Sigmoid colon (tissue), 7 donors: ENCODE results near the gene NBAS. TPM values are rescaled to one million over a fixed set of nuclear protein-coding genes. Genes with fewer than 3 reads are reported as not detected.
"Not testable (repeated sequence)": the region's sequence is repeated elsewhere in the genome, so short reads cannot be mapped to it uniquely, and the experiment has no call there.

Experiments used
- DNase-seq: peaks from one replicate; pipeline ENCODE4 v3.0.0-alpha.2; 2019
- H3K27ac ChIP-seq, 4 donors: fragments of 200-600 bp; sonication (generic); one replicate each; pipeline ENCODE4 v1.5.1; 2016 to 2019; ENCODE audit warnings: mild to moderate bottlenecking in 1 of 4
- H3K27me3 ChIP-seq, 3 donors: fragments of 200-600 bp; sonication (generic); one replicate each; pipeline ENCODE4 v1.5.1; 2019; ENCODE audit warnings: mild to moderate bottlenecking in 1 of 3
- H3K36me3 ChIP-seq, 4 donors: fragments of 200-600 bp; sonication (generic); one replicate each; pipeline ENCODE4 v1.5.1; 2016 to 2019
- H3K4me1 ChIP-seq, 4 donors: fragments of 200-600 bp; sonication (generic); one replicate each; pipeline ENCODE4 v1.5.1; 2017 to 2019
- H3K4me3 ChIP-seq, 4 donors: fragments of 200-600 bp; sonication (generic); one replicate each; pipeline ENCODE4 v1.5.1; 2017 to 2019; ENCODE audit warnings: mild to moderate bottlenecking in 2 of 4, moderate library complexity in 1 of 4
- H3K9me3 ChIP-seq, 4 donors: fragments of 200-600 bp in 3 of 4; sonication (generic) in 3 of 4; one replicate each; pipeline versions ENCODE4 v1.5.1 to v1.6.1; 2013 to 2019
- EP300 ChIP-seq, 4 donors: sonication (generic); formaldehyde crosslinking; IDR thresholded peaks; one replicate each; pipeline ENCODE4 v1.6.1; 2017; ENCODE audit warnings: antibody characterized with exemption in 4 of 4
- POLR2A ChIP-seq, 2 donors: fragments of 450-650 bp; IDR thresholded peaks; one replicate each; pipeline ENCODE4 v1.6.1; 2016; ENCODE audit warnings: antibody characterized with exemption in 2 of 2, mild to moderate bottlenecking in 2 of 2, moderate library complexity in 2 of 2
- POLR2AphosphoS5 ChIP-seq, 4 donors: sonication (generic); formaldehyde crosslinking; IDR thresholded peaks; one replicate each; pipeline ENCODE4 v1.6.1; 2017; ENCODE audit warnings: antibody characterized with exemption in 4 of 4
- WGBS, 2 donors: extraction: QIAGEN DNeasy Blood & Tissue Kit; methylation state at CpG; one replicate each; pipeline ENCODE4 v1.1.7; 2013; 5-methylcytosine and 5-hydroxymethylcytosine counted together
- intact Hi-C: fragments of 100-400 bp; cut with DNase I; formaldehyde crosslinking; loops from one replicate; pipeline ENCODE4 v1.15.1; 2023
- polyA plus RNA-seq, 3 donors: library from polyadenylated mRNA; stranded (reverse); fragments of 200-250 nt; gene quantifications; one replicate each; pipeline ENCODE4 v1.2.3, GENCODE V29; 2013
- total RNA-seq, 4 donors: library from RNA; depleted of rRNA; stranded (reverse); fragments of >200 nt; gene quantifications; one replicate each; pipeline ENCODE4 v1.1.0, GENCODE V29; 2016
- TF ChIP-seq, protein P1 (sequence below), 4 experiments: fragments of 450-650 bp in 3 of 4; fragments of 200-600 bp in 1 of 4; IDR thresholded peaks; one replicate each; pipeline ENCODE4 v1.5.1; 2016 to 2019; ENCODE audit warnings: antibody characterized with exemption in 4 of 4, mild to moderate bottlenecking in 3 of 4, moderate library complexity in 2 of 4
- donor health status: healthy with polysubstance abuse.
- donor health status: Bipolar disorder and iron deficiency.
- donor health status: healthy.

NBAS gene
- total and polyA plus RNA-seq, 7 donors, result 3.9 to 53.2 (median 41.9) TPM

DNA sequence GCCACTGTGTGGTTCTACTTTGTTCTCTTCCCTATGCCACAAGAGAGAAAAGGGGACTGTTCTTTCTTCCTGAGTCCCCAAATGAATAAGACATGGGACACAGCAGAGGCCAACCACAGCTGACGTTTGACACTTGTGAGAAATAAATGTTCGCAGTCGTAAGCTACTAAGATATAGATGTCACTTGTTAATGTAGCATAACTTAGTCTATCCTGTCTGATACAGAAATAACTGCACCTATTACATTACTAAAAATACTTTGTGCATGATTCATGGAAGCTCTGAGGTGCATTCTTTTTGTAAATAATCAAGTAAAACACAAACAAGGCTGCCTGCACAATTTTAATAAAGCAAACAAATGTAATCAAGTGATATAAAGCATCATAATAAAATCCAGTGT is 148.8 kb downstream of the NBAS start:
- no peak for TF ChIP-seq POLR2AphosphoS5 (IDR thresholded peaks at IDR 0.05)
- no peak for TF ChIP-seq POLR2A (IDR thresholded peaks at IDR 0.05)
- TF ChIP-seq, protein P1, sequence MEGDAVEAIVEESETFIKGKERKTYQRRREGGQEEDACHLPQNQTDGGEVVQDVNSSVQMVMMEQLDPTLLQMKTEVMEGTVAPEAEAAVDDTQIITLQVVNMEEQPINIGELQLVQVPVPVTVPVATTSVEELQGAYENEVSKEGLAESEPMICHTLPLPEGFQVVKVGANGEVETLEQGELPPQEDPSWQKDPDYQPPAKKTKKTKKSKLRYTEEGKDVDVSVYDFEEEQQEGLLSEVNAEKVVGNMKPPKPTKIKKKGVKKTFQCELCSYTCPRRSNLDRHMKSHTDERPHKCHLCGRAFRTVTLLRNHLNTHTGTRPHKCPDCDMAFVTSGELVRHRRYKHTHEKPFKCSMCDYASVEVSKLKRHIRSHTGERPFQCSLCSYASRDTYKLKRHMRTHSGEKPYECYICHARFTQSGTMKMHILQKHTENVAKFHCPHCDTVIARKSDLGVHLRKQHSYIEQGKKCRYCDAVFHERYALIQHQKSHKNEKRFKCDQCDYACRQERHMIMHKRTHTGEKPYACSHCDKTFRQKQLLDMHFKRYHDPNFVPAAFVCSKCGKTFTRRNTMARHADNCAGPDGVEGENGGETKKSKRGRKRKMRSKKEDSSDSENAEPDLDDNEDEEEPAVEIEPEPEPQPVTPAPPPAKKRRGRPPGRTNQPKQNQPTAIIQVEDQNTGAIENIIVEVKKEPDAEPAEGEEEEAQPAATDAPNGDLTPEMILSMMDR (IDR thresholded peaks at IDR 0.05), result no peak
- no peak for TF ChIP-seq EP300 (IDR thresholded peaks at IDR 0.05)
- H3K4me1 ChIP-seq, result no peaks in the 10 kb centered on the region
- no peaks in the 10 kb centered on the region for H3K9me3 ChIP-seq
- no peaks in the 10 kb centered on the region for H3K27me3 ChIP-seq
- H3K27ac ChIP-seq, result no peak overlapping the region
- no peak overlapping the region for H3K4me3 ChIP-seq
- DNase-seq, result no peak
- 97% methylated on average over 3 of the region's 3 CpGs for WGBS, 2 donors
- H3K36me3 ChIP-seq, result peaks cover 3 to 75% (median 6%) of the 10 kb centered on the region in 4 donors
- intact Hi-C loops, result no loop called here

DNA sequence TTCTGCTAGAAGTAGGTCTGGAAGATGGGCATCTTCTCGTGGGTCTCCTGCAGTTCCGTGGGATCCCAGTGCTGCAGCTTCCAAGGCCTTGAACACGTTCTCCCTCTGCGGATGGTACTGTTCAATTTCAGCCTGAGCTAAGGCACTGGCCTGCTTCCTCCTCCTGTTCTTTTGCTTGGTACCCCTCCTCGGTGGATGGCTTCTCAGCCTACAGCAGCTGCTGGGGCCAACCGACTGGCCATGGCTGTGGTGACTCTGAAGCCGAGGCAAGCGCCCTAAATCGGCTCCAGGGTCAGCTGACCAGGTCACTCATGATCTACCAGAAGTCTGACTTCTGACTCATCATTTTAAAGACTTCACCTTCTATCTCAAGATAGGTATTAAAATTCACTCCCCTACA is 150.2 kb downstream of the NBAS start:
- Histone ChIP-seq H3K9me3 (no peaks in the 10 kb centered on the region), H3K4me3 (no peak overlapping the region), H3K4me1 (no peaks in the 10 kb centered on the region), H3K36me3 (peaks cover 3 to 63% (median 5%) of the 10 kb centered on the region in 4 donors), H3K27ac (no peak overlapping the region), H3K27me3 (no peaks in the 10 kb centered on the region)
- DNase-seq, result peak; percentile 58
- WGBS, 2 donors, result 95 to 97% methylated on average over 9 of the region's 9 CpGs
- intact Hi-C loops, result no loop called here
- TF ChIP-seq, protein P1 (IDR thresholded peaks at IDR 0.05), result no peak
- TF ChIP-seq POLR2AphosphoS5 (IDR thresholded peaks at IDR 0.05), result no peak
- TF ChIP-seq EP300 (IDR thresholded peaks at IDR 0.05), result no peak
- TF ChIP-seq POLR2A (IDR thresholded peaks at IDR 0.05), result no peak

DNA sequence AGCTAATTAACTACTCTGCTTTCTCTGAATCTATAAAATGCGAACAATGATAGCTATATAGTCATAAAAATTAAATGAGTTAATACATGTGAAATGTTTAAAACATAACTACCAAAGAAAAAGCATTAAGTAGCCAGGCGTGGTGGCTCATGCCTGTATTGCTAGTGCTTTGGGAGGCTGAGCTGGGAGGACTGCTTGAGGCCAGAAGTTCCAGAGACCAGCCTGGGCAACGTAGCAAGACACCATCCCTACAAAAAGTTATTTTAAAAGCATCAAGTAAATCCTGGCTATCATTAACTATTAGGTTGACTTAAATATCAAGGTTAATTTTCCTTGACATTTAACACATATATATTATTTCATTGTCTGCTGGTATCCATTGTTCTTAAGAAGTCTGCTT is 152.4 kb downstream of the NBAS start:
- H3K27ac ChIP-seq, result no peak overlapping the region
- no peak for DNase-seq
- no peaks in the 10 kb centered on the region for H3K4me1 ChIP-seq
- WGBS, 2 donors, result 95 to 96% methylated on average over 3 of the region's 3 CpGs
- no peaks in the 10 kb centered on the region for H3K9me3 ChIP-seq
- no peaks in the 10 kb centered on the region for H3K27me3 ChIP-seq
- TF ChIP-seq POLR2A (IDR thresholded peaks at IDR 0.05), result no peak
- TF ChIP-seq EP300 (IDR thresholded peaks at IDR 0.05), result no peak
- TF ChIP-seq, protein P1 (IDR thresholded peaks at IDR 0.05), result no peak
- TF ChIP-seq POLR2AphosphoS5 (IDR thresholded peaks at IDR 0.05), result no peak
- H3K36me3 ChIP-seq, result peaks cover 0 to 42% (median 2%) of the 10 kb centered on the region in 4 donors
- intact Hi-C loops, result no loop called here
- no peak overlapping the region for H3K4me3 ChIP-seq

DNA sequence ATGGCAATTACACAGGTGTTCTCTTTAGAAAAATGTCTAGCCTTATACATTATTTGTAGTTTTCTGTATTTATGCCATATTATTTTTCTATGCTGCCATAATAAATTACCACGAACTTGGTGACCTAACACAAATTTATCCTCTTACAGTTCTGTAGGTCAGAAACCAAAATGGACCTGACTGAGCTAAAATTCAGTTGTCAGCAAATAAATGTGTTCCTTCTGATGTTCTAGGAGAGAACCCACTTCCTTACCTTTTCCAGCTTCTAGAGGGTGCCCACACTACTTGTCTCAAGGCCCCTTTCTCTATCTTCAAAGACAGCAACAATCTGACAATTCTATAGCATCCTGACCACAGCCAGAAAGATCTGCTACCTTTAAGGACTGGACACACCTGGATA is 153.5 kb downstream of the NBAS start:
- WGBS, 2 donors, result 93% methylated on average over 1 of the region's 1 CpG
- Histone ChIP-seq H3K36me3 (peaks cover 0 to 31% (median 2%) of the 10 kb centered on the region in 4 donors), H3K4me3 (no peak overlapping the region), H3K27me3 (no peaks in the 10 kb centered on the region), H3K27ac (no peak overlapping the region), H3K9me3 (no peaks in the 10 kb centered on the region), H3K4me1 (no peaks in the 10 kb centered on the region)
- no peak for TF ChIP-seq EP300 (IDR thresholded peaks at IDR 0.05)
- intact Hi-C loops, result no loop called here
- DNase-seq, result no peak

DNA sequence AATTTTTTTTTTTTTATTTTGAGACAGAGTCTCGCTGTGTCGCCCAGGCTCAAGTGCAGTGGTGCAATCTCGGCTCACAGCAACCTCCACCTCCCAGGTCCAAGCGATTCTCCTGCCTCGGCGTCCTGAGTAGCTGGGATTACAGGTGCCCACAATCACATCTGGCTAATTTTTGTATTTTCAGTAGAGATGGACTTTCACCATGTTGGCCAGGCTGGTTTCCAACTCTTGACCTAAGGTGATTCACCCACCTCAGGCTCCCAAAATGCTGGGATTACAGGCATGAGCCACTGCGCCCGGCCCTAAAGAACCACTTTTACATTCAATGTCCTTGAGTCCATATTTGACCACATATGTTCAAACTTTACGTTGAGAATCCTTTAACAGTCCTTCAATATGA is 156.6 kb downstream of the NBAS start:
- peaks cover 0 to 12% (median 0%) of the 10 kb centered on the region in 4 donors for H3K36me3 ChIP-seq
- H3K9me3 ChIP-seq, H3K27ac ChIP-seq, DNase-seq, H3K4me1 ChIP-seq, intact Hi-C loops, H3K27me3 ChIP-seq, H3K4me3 ChIP-seq: not testable (repeated sequence)
- WGBS, 2 donors, result 98% methylated on average over 9 of the region's 9 CpGs

DNA sequence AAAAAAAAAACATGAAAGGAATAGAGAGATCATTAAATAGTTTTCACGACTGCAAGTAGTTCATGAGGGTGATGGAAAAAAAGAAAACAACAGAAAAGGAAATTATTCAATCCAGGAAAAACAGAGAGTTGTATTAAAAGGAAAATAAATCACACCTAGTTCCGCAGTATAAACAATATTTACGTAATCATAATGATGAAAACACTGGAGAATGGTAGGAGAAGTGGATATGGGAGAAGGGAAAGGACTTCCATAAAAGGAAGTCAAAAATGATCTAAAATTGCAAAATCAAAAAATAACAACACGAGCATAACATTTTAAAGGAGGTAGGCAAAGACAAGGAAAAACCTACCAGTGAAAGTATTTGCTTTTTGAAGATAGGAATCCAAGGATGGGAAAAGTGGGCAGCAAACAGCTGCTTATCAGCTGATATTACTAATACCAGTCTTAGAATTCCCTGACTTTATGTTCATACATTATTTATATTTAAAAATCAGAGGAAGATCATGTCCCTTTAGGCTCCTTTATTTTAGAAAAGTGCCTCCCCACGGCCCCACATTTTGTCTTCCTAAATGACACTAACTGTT is 160.8 kb downstream of the NBAS start:
- no peak overlapping the region for H3K27ac ChIP-seq
- H3K4me3 ChIP-seq, result no peak overlapping the region
- H3K4me1 ChIP-seq, result no peaks in the 10 kb centered on the region
- H3K36me3 ChIP-seq, result peaks cover 0 to 22% (median 0%) of the 10 kb centered on the region in 4 donors
- intact Hi-C loops, result no loop called here
- WGBS, 2 donors, result 94 to 95% methylated on average over 5 of the region's 5 CpGs
- DNase-seq, result no peak
- no peaks in the 10 kb centered on the region for H3K27me3 ChIP-seq
- TF ChIP-seq, protein P1 (IDR thresholded peaks at IDR 0.05), result no peak
- no peak for TF ChIP-seq POLR2A (IDR thresholded peaks at IDR 0.05)
- no peak for TF ChIP-seq POLR2AphosphoS5 (IDR thresholded peaks at IDR 0.05)
- TF ChIP-seq EP300 (IDR thresholded peaks at IDR 0.05), result no peak
- H3K9me3 ChIP-seq, result no peaks in the 10 kb centered on the region
